Neutrophil (primary cell): ENCODE results near the gene SLC9A9.

Experiments used
- H3K27ac ChIP-seq: fragments of 200-600 bp; sonication (generic); 2 replicates; pipeline ENCODE4 v1.5.1; 2016; ENCODE audit warnings: mild to moderate bottlenecking, moderate library complexity
- H3K27me3 ChIP-seq: fragments of 200-600 bp; sonication (generic); 2 replicates; pipeline ENCODE4 v1.6.0; 2016; ENCODE audit warnings: mild to moderate bottlenecking
- H3K36me3 ChIP-seq: fragments of 200-600 bp; sonication (generic); 2 replicates; pipeline ENCODE4 v1.5.1; 2017
- H3K4me1 ChIP-seq, 2 experiments: fragments of 200-600 bp in 1 of 2; sonication (generic) in 1 of 2; 1 replicate in 1 of 2; 2 replicates in 1 of 2; pipeline versions ENCODE4 v1.5.1 to v1.6.1; 2013 to 2016; ENCODE audit warnings: low read depth in 1 of 2, low read length in 1 of 2, mild to moderate bottlenecking in 1 of 2, moderate library complexity in 1 of 2; ENCODE audit not compliant: control insufficient read depth in 1 of 2, insufficient read depth in 1 of 2
- H3K4me3 ChIP-seq, 2 experiments: fragments of 200-600 bp in 1 of 2; sonication (generic) in 1 of 2; 1 replicate in 1 of 2; 2 replicates in 1 of 2; pipeline ENCODE4 v1.5.1; 2013 to 2016; ENCODE audit warnings: low read depth in 1 of 2, low read length in 1 of 2, mild to moderate bottlenecking in 1 of 2, moderate library complexity in 1 of 2
- H3K9me3 ChIP-seq: fragments of 200-600 bp; sonication (generic); 2 replicates; pipeline ENCODE4 v1.5.1; 2016
- CTCF ChIP-seq: fragments of 200-600 bp; sonication (generic); IDR thresholded peaks from 2 replicates; pipeline ENCODE4 v1.5.1; 2016; ENCODE audit warnings: antibody characterized with exemption

Gene SLC9A9

GRCh38 chr3:143402602-143403001 lies 445.7 kb downstream of the SLC9A9 start:
- no peaks in the 10 kb centered on the region for H3K4me1 ChIP-seq
- no peaks in the 10 kb centered on the region for H3K27me3 ChIP-seq
- H3K9me3 ChIP-seq = no peaks in the 10 kb centered on the region
- H3K36me3 ChIP-seq = no peaks in the 10 kb centered on the region
- no peak overlapping the region for H3K4me3 ChIP-seq
- TF ChIP-seq CTCF = no peak
- no peak overlapping the region for H3K27ac ChIP-seq

- Histone ChIP-seq H3K36me3 (no peaks in the 10 kb centered on the region), H3K27me3 (no peaks in the 10 kb centered on the region), H3K4me1 (no peaks in the 10 kb centered on the region), H3K9me3 (no peaks in the 10 kb centered on the region), H3K27ac (no peak overlapping the region), H3K4me3 (no peak overlapping the region)
- no peak for TF ChIP-seq CTCF
These were observed 451.5 kb downstream of the SLC9A9 start for GRCh38 chr3:143396790-143397189.

- Histone ChIP-seq H3K36me3 (no peaks in the 10 kb centered on the region), H3K4me1 (no peaks in the 10 kb centered on the region), H3K9me3 (no peaks in the 10 kb centered on the region), H3K4me3 (no peak overlapping the region), H3K27me3 (no peaks in the 10 kb centered on the region), H3K27ac (no peak overlapping the region)
- no peak for TF ChIP-seq CTCF
These were observed 458.9 kb downstream of the SLC9A9 start for GRCh38 chr3:143389388-143389787.

GRCh38 chr3:143387425-143387824 lies 460.8 kb downstream of the SLC9A9 start:
- Histone ChIP-seq H3K27me3 (no peaks in the 10 kb centered on the region), H3K9me3 (no peaks in the 10 kb centered on the region), H3K36me3 (no peaks in the 10 kb centered on the region), H3K4me1 (no peaks in the 10 kb centered on the region), H3K4me3 (no peak overlapping the region), H3K27ac (no peak overlapping the region)
- TF ChIP-seq CTCF = no peak

- Histone ChIP-seq H3K9me3 (no peaks in the 10 kb centered on the region), H3K27ac (no peak overlapping the region), H3K4me3 (no peak overlapping the region), H3K4me1 (no peaks in the 10 kb centered on the region), H3K36me3 (no peaks in the 10 kb centered on the region), H3K27me3 (no peaks in the 10 kb centered on the region)
- TF ChIP-seq CTCF = no peak
These were observed 464.2 kb downstream of the SLC9A9 start for GRCh38 chr3:143384076-143384475.

GRCh38 chr3:143383421-143383820 lies 464.8 kb downstream of the SLC9A9 start:
- Histone ChIP-seq H3K4me3 (no peak overlapping the region), H3K27ac (no peak overlapping the region), H3K9me3 (no peaks in the 10 kb centered on the region), H3K4me1 (no peaks in the 10 kb centered on the region), H3K36me3 (no peaks in the 10 kb centered on the region), H3K27me3 (no peaks in the 10 kb centered on the region)
- no peak for TF ChIP-seq CTCF
